ENCODE measurements around the gene SGPL1. TPM values are rescaled to one million over a fixed set of nuclear protein-coding genes. Genes with fewer than 3 reads are reported as not detected.
A peak's percentile ranks its signal among the peaks of the same experiment; 100 is the strongest.

SGPL1 gene
- total RNA-seq, 6 experiments from 2014 or later, result 33.2 to 50.1 (median 38.0) TPM

DNA sequence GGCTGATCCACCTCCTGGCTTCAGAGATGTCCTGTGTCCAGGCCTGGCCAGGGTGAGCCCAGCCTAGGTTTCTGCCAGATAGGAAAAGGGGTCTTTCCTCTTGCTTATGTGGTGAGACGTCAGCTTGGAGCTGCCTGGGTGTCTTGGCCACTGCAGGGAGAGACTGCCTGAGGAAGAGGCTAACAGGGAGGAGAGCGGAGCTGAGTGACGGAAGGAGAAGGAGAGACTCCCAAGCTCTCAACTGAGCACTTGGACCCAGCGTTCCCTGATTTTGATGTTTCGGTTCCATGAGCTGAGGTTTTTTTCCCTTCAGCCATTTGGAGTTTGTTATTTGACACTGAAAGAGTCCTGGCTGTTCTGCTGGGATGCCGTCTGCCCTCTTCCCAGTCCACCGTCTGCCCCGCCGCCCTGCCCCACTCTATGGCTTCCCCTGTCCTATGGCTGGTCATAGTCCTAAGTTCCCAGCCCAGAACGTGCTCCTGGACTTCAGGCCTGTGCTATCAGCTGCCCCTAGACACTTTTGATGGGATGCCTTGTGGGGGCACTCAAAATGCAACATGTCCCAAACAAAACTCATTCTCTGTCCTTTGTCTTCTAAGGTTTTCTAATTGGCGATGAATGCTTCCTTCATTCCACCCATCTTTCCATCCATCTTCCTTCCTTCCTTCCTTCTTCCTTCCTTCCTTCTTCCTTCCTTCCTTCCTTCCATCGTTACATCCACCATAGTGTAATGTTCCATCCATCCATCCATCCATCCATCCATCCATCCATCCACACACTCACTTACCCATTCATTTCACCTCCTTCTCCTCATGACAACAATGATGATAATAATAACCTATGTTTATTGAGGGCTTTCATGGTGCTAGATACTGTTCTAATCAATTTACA lies 92.9 kb downstream of the SGPL1 start:
- no peak for TF ChIP-seq POLR2A (IDR thresholded peaks at IDR 0.05)
- TF ChIP-seq, protein P1, sequence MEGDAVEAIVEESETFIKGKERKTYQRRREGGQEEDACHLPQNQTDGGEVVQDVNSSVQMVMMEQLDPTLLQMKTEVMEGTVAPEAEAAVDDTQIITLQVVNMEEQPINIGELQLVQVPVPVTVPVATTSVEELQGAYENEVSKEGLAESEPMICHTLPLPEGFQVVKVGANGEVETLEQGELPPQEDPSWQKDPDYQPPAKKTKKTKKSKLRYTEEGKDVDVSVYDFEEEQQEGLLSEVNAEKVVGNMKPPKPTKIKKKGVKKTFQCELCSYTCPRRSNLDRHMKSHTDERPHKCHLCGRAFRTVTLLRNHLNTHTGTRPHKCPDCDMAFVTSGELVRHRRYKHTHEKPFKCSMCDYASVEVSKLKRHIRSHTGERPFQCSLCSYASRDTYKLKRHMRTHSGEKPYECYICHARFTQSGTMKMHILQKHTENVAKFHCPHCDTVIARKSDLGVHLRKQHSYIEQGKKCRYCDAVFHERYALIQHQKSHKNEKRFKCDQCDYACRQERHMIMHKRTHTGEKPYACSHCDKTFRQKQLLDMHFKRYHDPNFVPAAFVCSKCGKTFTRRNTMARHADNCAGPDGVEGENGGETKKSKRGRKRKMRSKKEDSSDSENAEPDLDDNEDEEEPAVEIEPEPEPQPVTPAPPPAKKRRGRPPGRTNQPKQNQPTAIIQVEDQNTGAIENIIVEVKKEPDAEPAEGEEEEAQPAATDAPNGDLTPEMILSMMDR (IDR thresholded peaks at IDR 0.05), result no peak
- 43% methylated on average over 3 of the region's 12 CpGs for WGBS (ENCODE audit: insufficient coverage, low coverage, low lambda C conversion rate, missing lambda C conversion rate)
- intact Hi-C loops (cut with DNase I), result loop anchor here in 1 of 2 donors (10.0 kb wide), 1 partner anchor 306 kb away; the partner anchor contains the start of gene UNC5B
- DNase-seq, result peak in 2 of 3 donors; percentile 7 to 30
- Histone ChIP-seq H3K27me3 (no peaks in the 10 kb centered on the region), H3K4me3 (no peak overlapping the region), H3K9me3 (no peaks in the 10 kb centered on the region), H3K4me1 (no peaks in the 10 kb centered on the region), H3K27ac (no peak overlapping the region), H3K36me3 (no peaks in the 10 kb centered on the region)
- no peak for ATAC-seq

DNA sequence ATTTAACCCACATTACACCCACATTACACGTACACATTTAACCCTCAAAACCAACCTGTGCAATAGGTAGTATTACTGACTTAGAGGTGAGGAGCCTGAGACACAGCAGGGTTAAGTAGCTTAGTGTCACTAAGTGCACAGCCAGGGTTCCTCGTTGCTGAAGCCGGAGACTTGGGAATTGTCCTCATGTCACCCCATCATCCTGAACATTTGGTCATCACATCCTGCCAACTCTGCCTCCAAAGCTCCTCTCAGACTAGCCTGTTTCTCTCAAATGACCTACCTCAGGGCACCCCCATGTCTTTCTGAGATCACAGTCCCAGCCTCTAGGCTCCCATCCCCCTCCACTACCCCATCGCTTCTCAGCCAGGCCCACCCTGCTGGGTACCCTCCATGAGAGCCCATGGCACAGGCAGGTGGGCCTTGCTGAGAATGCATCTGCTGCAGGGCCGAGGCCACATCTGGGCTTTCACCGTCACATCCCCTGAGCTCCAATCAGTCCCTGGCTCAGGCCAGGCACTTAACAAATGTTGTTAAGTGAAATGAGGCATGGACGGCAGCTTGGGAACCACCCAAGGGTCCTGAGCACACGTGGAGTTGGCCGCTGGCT lies 93.7 kb downstream of the SGPL1 start:
- intact Hi-C loops (cut with DNase I), result loop anchor here in 1 of 2 donors (10.0 kb wide), 1 partner anchor 305 kb away; the partner anchor contains the start of gene UNC5B
- Histone ChIP-seq H3K36me3 (no peaks in the 10 kb centered on the region), H3K4me3 (no peak overlapping the region), H3K9me3 (no peaks in the 10 kb centered on the region), H3K4me1 (no peaks in the 10 kb centered on the region), H3K27me3 (no peaks in the 10 kb centered on the region), H3K27ac (no peak overlapping the region)
- ATAC-seq, result no peak
- DNase-seq, result peak in 2 of 3 donors; percentile 3 to 35
- TF ChIP-seq, protein P1 (IDR thresholded peaks at IDR 0.05), result no peak
- TF ChIP-seq POLR2A (IDR thresholded peaks at IDR 0.05), result no peak
- 63% methylated on average over 3 of the region's 9 CpGs for WGBS (ENCODE audit: insufficient coverage, low coverage, low lambda C conversion rate, missing lambda C conversion rate)

DNA sequence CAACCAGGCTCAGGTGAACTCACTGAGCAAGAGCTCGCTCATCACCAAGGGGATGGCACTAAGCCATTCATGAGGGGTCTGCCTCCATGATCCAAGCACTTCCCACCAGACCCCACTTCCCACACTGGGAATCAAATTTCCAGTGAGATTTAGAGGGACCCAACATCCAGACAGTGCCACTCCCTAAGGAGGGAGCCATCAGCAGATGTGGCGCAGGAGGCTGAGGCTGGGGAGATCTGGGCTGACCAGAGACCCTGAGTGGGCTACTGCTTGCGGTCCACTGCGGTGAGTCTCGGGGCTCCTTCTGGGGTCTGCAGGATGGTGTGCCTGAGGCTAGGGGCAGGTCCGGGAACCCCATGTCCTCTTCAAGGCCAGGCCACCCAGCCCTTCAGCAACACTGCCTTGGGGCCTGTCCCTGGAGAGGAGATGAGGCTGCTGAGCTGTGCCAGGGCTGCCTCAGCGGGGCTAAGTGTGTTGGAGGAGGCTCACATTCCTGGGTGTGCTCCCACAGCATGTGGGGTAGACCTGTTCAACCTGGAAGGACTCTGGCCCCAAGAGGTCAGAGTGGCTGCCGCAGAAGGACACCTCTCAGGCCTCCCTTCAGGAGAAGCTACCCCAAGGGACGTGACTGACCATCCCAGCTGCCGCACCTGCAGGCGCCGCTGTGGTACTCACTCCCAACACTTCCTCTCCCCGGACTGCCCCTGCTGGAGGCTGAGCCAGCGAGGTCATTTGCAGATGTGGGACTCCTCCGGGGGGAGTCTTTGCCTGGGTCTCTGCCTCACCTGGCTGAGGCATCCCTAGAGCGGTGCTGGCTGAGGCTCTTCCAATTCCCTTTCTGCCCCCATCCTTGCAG lies 95.0 kb downstream of the SGPL1 start:
- intact Hi-C loops (cut with DNase I), result no loop called here
- H3K4me1 ChIP-seq, result no peaks in the 10 kb centered on the region
- TF ChIP-seq, protein P1 (IDR thresholded peaks at IDR 0.05), result no peak
- TF ChIP-seq POLR2A (IDR thresholded peaks at IDR 0.05), result no peak
- H3K27me3 ChIP-seq, result no peaks in the 10 kb centered on the region
- no peak overlapping the region for H3K27ac ChIP-seq
- no peak overlapping the region for H3K4me3 ChIP-seq
- H3K9me3 ChIP-seq, result no peaks in the 10 kb centered on the region
- ATAC-seq (no peak), DNase-seq (peak in 2 of 3 donors; percentile 13 to 42)
- no peaks in the 10 kb centered on the region for H3K36me3 ChIP-seq
- no CpG with 5 or more reads among the region's 16 CpGs for WGBS (ENCODE audit: insufficient coverage, low coverage, low lambda C conversion rate, missing lambda C conversion rate)

DNA sequence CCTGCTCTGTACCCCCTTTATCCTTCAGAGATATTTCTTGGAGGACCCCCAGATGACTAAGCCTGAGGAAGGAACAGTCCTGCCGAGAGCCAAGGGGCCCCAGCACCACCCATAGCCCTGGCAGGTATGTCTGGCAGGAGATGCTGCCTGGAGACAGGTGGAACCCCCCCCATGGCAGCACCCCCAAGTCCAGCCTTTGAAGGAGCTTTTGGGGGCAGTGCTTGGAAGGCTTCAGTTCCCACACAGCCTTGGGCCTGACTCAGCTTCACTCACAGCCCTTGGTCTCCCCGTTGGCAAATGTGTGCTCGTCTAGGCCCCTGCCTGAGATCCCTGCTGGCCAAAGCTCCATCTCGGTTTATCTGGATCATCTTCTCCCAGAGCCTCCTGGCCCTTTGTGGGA lies 95.6 kb downstream of the SGPL1 start:
- no peak overlapping the region for H3K4me3 ChIP-seq
- no CpG with 5 or more reads among the region's 4 CpGs for WGBS (ENCODE audit: insufficient coverage, low coverage, low lambda C conversion rate, missing lambda C conversion rate)
- TF ChIP-seq, protein P1 (IDR thresholded peaks at IDR 0.05), result no peak
- no peak for TF ChIP-seq POLR2A (IDR thresholded peaks at IDR 0.05)
- H3K9me3 ChIP-seq, result no peaks in the 10 kb centered on the region
- DNase-seq (peak in 2 of 3 donors; percentile 6 to 14), ATAC-seq (no peak)
- no peaks in the 10 kb centered on the region for H3K4me1 ChIP-seq
- intact Hi-C loops (cut with DNase I), result no loop called here
- no peaks in the 10 kb centered on the region for H3K27me3 ChIP-seq
- no peaks in the 10 kb centered on the region for H3K36me3 ChIP-seq
- H3K27ac ChIP-seq, result no peak overlapping the region
